GM21825 (cell line): ENCODE results near the gene TNFSF15.
A peak's percentile ranks its signal among the peaks of the same experiment; 100 is the strongest.

Experiments used
- ATAC-seq: cut with Tn5 transposase; IDR thresholded peaks from one replicate; pipeline ENCODE4 v1.9.1; 2021; ENCODE audit warnings: mild to moderate bottlenecking, moderate library complexity; ENCODE audit not compliant: unreplicated experiment

The TNFSF15 gene

DNA sequence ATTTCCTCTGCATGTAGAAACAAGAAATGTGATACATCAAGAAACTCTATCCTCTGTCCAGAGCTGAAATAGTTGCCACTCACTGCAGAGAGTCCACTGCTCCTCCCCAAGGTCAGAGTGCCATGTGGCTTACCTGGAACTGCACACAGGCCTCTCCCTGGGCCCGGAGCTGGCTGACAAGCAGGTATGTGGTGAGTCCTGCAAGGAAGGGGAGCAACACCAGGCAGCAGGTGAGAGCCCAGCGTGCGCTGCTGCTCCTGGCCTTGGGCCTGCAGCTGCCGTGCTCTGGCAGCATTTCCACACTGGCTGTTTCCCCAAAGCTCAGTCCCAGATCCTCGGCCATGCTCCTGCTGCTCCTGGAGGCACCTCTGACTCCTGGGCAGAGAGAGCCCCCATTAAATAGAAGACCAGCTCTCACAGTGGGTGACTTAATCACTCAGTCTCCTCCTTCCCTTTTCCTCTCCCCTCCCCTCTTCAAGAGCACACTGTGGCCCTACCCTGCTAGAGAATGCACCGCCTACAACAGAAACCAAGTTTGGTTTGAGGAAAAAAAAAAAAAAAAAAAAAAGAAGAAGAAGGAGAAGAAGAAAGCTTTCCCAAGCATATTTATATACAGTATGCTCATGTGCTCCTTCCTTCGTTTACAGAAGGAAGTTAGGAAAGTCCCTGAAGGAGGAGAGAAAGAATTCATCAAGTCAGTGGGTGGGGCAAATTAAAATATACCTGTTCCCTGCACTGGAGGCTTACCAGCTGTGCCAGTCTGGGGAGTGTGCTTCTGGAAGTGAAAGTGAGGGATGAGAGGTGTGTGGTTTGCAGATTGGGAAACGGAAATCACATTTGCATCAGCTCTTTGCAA, at the start of gene TNFSF15:
Gene TNFSF15 (minus strand): TSS at position 370 of the 856 bp plus-strand sequence. CDS start 27 bp downstream, at position 343.
- ATAC-seq: peak; percentile 93

DNA sequence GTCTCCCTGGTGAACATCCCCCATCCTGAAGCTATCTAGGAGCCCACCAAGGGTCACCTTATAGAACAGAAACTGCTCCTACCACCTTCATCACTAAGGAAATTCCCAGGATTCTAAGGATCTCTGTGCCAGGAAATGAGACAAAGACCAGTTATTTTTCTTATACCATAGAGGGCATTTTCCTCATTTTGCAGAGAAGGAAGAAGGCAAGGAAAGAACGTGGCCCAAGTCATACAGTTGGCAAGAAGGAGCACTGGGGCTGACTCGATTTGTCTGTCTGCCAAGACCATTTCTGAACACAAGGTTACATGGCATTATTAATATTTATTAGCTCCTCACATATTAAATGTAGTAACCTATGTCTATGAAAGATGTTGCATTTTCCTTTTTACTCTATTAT, 49.6 kb upstream of the TNFSF15 start:
- ATAC-seq: no peak

- ATAC-seq: no peak
Observed at GRCh38 chr9:114854736-114855355, 49.0 kb upstream of the TNFSF15 start.

- ATAC-seq: no peak
Observed at GRCh38 chr9:114853071-114853855, 47.4 kb upstream of the TNFSF15 start.

GRCh38 chr9:114852050-114852594, 46.3 kb upstream of the TNFSF15 start:
- no peak for ATAC-seq

- no peak for ATAC-seq
Observed at GRCh38 chr9:114851306-114851705, 45.5 kb upstream of the TNFSF15 start.

DNA sequence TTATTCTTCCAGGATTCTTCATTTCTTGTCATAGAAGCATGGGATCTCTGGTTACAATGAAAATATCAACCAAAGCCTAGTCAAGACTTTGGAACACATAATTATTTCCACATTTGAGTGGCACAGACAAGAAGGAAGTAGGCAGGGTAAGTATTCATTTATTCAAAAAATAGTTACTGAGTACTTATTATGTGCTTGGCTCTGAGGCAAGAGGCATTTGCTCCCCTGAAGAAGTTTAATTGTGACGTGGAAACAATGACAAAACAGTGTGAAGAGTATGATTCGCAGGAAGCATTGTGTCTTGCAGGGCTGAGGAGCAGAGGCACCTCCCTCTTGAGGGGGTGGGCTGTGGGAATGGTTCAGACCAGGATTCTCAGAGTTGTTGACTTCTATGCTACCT, 45.0 kb upstream of the TNFSF15 start:
- ATAC-seq: no peak

DNA sequence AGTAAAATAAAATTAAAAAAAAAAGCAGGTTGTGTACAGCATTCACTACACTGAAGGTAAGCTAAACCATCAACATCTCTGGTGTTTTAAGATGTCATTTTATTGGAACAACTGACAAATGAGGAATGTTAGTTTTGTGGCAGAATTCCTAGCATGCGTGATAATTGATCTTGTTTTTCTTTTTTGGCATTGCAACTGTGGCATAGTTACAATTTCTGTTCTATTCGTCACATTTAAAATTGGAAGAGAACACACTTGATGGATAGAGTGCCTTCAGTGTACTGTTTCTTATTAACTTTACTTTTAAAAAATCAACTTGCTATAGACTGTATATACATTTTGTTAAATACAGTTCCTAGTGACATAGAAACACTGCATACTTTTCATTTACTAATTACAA, 43.6 kb upstream of the TNFSF15 start:
- no peak for ATAC-seq

GRCh38 chr9:114847492-114848417, 41.9 kb upstream of the TNFSF15 start:
- ATAC-seq: no peak

- no peak for ATAC-seq
Observed at GRCh38 chr9:114845373-114845772, 39.5 kb upstream of the TNFSF15 start.

DNA sequence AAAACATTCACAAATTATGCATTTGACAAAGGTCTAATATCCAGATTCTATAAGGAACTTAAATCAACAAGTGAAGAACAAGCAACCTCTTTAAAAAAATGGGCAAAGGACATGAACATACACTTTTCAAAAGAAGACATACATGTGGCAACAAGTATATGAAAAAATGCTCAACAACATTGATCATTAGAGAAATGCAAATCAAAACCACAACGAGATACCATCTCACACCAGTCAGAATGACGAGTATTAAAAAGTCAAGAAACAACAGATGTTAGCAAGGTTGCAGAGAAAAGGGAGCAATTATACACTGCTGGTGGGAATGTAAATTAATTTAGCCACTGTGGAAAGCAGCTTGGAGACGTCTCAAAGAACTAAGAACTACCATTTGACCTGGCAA, 38.9 kb upstream of the TNFSF15 start:
- no peak for ATAC-seq

- ATAC-seq: no peak
Observed at GRCh38 chr9:114837923-114838322, 32.1 kb upstream of the TNFSF15 start.

GRCh38 chr9:114836769-114837168, 30.9 kb upstream of the TNFSF15 start:
- ATAC-seq: no peak

DNA sequence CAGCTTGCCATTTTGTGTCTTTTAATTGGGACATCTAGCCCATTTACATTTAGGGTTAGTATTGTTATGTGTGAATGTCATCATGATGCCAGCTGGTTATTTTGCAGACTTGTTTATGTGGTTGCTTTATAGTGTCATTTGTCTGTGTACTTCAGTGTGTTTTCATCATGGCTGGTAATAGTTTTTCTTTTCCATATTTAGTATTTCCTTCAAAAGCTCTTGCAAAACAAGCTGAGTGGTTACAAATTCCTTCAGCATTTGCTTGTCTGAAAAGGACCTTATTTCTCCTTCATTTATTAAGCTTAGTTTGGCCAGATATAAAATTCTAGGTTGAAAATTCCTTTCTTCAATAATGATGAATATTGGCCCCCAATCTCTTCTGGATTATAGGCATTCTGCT, 28.5 kb upstream of the TNFSF15 start:
- no peak for ATAC-seq

DNA sequence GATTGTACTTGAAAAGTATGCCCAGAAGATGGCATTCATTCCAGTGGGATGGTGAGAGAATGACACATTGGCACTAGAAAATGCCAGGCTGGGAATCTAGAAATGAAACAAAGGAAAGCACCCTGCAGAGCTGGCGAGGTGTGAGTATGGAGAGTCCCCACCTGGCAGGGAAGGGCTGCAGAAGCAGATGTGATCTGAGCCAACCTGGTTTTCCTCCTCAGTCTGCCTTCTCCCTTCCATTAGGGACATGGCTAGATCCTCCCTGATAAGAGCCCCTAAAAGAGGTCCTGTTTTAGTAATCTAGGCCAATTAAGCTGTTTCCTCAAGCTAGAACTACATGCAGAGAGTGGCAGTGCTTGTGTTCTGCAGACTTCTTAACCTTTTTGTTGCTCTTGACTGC, 24.7 kb upstream of the TNFSF15 start:
- ATAC-seq: no peak

- ATAC-seq: no peak
Observed at GRCh38 chr9:114829574-114830440, 24.0 kb upstream of the TNFSF15 start.

DNA sequence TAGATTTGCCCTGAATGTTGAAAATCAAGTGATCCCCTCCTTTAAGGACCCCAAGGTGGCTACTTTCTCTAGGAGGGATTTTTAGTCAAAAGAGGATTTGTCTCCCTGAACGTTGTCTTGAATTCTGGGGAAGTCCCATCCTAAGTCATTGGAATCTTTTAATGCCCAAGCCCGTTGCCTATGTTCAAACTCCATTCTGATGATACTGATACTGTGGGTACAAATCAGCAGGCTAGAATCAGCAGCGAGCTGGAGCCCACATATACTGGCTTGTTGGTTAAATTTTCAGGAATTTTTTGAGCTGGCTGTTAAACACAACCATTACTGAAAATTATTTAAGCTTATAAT, 22.4 kb upstream of the TNFSF15 start:
- no peak for ATAC-seq

DNA sequence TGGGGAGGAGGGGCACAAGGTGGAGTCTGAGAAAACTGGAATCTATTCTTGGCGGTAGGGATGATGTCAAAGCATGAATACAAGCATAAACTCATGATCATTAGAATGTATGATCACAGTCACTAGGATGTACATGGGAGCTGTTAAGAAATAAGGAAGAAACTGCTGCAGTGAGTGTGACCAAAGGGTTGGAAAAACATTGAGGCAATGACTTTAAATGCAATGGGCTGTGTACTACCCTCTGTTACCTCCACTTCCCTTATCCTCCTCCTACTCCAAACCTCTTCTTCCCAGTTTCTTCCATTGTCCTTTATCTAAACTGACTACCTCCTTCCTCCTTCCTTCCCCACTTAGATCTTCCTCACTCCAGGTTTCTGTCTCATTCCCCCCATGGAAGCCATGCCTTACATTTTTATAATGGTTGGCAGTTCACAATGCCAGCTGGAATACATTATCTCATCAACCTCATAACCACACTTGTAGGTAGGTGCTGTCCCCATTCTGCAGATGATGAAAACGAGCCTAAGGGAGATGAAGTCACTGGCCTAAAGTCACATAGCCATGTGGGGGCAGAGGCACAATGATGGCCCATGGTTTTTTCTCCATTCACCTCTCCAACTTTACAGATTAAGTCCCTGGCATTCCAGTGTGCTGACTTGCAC, 21.9 kb upstream of the TNFSF15 start:
- ATAC-seq: no peak

DNA sequence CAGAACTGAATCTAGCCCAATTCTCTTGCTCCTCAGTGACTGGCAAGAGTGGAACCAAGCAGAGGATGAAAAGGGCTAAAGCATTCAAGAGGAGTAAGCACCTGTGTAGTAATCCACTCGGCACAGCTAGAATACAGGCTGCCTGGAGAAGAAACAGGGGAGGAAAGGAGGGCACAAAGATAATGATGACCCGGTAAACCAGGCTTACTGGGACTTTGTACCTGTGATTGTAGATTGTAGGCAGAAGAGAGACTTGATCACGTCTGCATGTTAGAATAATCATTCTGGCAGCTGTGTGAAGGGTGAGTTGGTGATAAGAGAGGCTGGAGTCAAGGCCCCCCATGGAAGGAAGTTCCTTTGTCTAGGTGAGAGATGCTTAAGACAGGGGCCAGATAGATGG, 20.6 kb upstream of the TNFSF15 start:
- ATAC-seq: no peak
